ENCODE measurements around the gene CAMK1D. TPM values are rescaled to one million over a fixed set of nuclear protein-coding genes. Genes with fewer than 3 reads are reported as not detected.

CAMK1D gene
- total and polyA plus RNA-seq, 2 of the 8 experiments (the other 6 are each of a cell fraction or from before 2014, with no cell fraction given), result 3.5 to 10.6 TPM

GRCh38 chr10:12835709-12836108 is 486.4 kb downstream of the CAMK1D start:
- TF ChIP-seq SP2 (IDR thresholded peaks at IDR 0.05; ENCODE audit: low read length) (no peak), HDAC2 (IDR thresholded peaks at IDR 0.05; ENCODE audit: borderline replicate concordance in 1 of 2, low read depth in 2 of 2, low read length in 2 of 2) (no peak), BCL11A (IDR thresholded peaks at IDR 0.05; ENCODE audit: low read depth in 2 of 2, low read length in 2 of 2) (no peak), BACH1 (IDR thresholded peaks at IDR 0.05; ENCODE audit: low read length) (no peak), TBP (IDR thresholded peaks at IDR 0.05; ENCODE audit: low read depth, low read length) (no peak), TAF7 (optimal IDR thresholded peaks at IDR 0.05; ENCODE audit: borderline replicate concordance, low read depth, low read length) (no peak), YY1 (IDR thresholded peaks at IDR 0.05; ENCODE audit: low read depth, low read length) (no peak), ATF3 (IDR thresholded peaks at IDR 0.05; ENCODE audit: insufficient read depth, low read depth, low read length) (no peak), ASH2L (IDR thresholded peaks at IDR 0.05; ENCODE audit: low read length) (no peak), CBX8 (IDR thresholded peaks at IDR 0.05; ENCODE audit: borderline replicate concordance, low read depth, low read length) (no peak), CREB1 (IDR thresholded peaks at IDR 0.05) (no peak), SUZ12 (IDR thresholded peaks at IDR 0.05; ENCODE audit: low read length) (no peak)
- Histone ChIP-seq H4K91ac (replicated peaks; ENCODE audit: insufficient read length, low read length) (no peak overlapping the region), H3K9me3 (ENCODE audit: insufficient read depth in 2 of 2, low read depth in 1 of 2, low read length in 1 of 2) (no peaks in the 10 kb centered on the region), H4K5ac (ENCODE audit: insufficient read length, low read depth, low read length) (no peak overlapping the region), H3K14ac (ENCODE audit: insufficient read length) (no peak overlapping the region), H3K36me3 (ENCODE audit: control insufficient read depth in 2 of 4, insufficient read depth in 4 of 4, low read length in 3 of 4) (no peaks in the 10 kb centered on the region), H2BK120ac (replicated peaks; ENCODE audit: low read depth, low read length) (no peak overlapping the region), H2BK5ac (ENCODE audit: low read depth, low read length) (no peak overlapping the region), H4K20me1 (replicated peaks in 1 of 2; ENCODE audit: control insufficient read depth in 1 of 2, insufficient read depth in 2 of 2, low read length in 2 of 2) (no peaks in the 10 kb centered on the region), H3K23me2 (ENCODE audit: low read depth, low read length) (no peaks in the 10 kb centered on the region; the same call in 1 of the 2 replicates), H3K9ac (replicated peaks in 1 of 4; ENCODE audit: extremely low read depth in 1 of 4, low read depth in 3 of 4, low read length in 3 of 4) (no peak overlapping the region), H3K27me3 (replicated peaks in 1 of 4; ENCODE audit: control insufficient read depth in 3 of 4, extremely low read depth in 1 of 4, insufficient read depth in 3 of 4, low read length in 3 of 4) (no peaks in the 10 kb centered on the region), H4K8ac (ENCODE audit: extremely low read depth, insufficient read depth, low read length) (no peak overlapping the region; the same call in 1 of the 2 replicates), H3K4me3 (ENCODE audit: extremely low read depth in 1 of 4, insufficient read depth in 2 of 4, low read depth in 3 of 4, low read length in 4 of 4) (no peak overlapping the region), H3K56ac (replicated peaks; ENCODE audit: insufficient read length, low read depth, low read length) (no peak overlapping the region), H2BK20ac (ENCODE audit: low read length) (no peak overlapping the region), H3K4me2 (ENCODE audit: insufficient read depth in 1 of 2, low read depth in 2 of 2, low read length in 2 of 2) (no peak overlapping the region), H3K18ac (ENCODE audit: extremely low read depth, low read length) (no peak overlapping the region), H3K4me1 (replicated peaks in 1 of 4; ENCODE audit: control insufficient read depth in 3 of 4, insufficient read depth in 4 of 4, low read length in 3 of 4) (peaks cover 0 to 4% (median 0%) of the 10 kb centered on the region in 4 experiments; a peak in 4 of 7 replicates), H2AK5ac (ENCODE audit: low read depth, low read length) (no peak overlapping the region), H3K27ac (ENCODE audit: low read depth, low read length) (no peak overlapping the region), H3K4ac (replicated peaks; ENCODE audit: insufficient read length, low read depth, low read length) (no peak overlapping the region), H3K23ac (ENCODE audit: insufficient read length) (no peak overlapping the region), H2BK15ac (ENCODE audit: low read length) (no peak overlapping the region), H3K79me1 (ENCODE audit: low read depth, low read length) (no peaks in the 10 kb centered on the region), H2BK12ac (ENCODE audit: low read depth, low read length) (no peak overlapping the region), H3K79me2 (ENCODE audit: control insufficient read depth in 1 of 2, insufficient read depth in 2 of 2, low read length in 2 of 2) (no peaks in the 10 kb centered on the region), H2AFZ (ENCODE audit: low read length) (no peak overlapping the region)
- DNase-seq (ENCODE audit: low read depth in 1 of 2, low spot score in 2 of 2) (no peak), FAIRE-seq (no peak)
- 86% methylated on average over 5 of the region's 5 CpGs; no CpG with 5 or more reads in 1 of the 2 experiments for WGBS, 2 experiments (ENCODE audit: extremely low coverage in 1 of 2, insufficient coverage in 1 of 2, insufficient read length in 1 of 2, insufficient replicate concordance in 2 of 2, low coverage in 1 of 2, low lambda C conversion rate in 2 of 2, missing lambda C conversion rate in 1 of 2)
- POLR2A ChIA-PET (ENCODE audit: partially characterized antibody), result no interaction called here
- CTCF ChIA-PET (ENCODE audit: partially characterized antibody), result interaction anchor here (1.2 to 4.8 kb wide), 2 partner anchors 12 to 36 kb away, joined by 3 to 38 read pairs; no protein-coding TSS in a partner anchor

All from H1 (cell line).